HG02678 (cell line): Measurements from ENCODE around the gene UPF3A.
A peak's percentile ranks its signal among the peaks of the same experiment; 100 is the strongest.
"Not testable (repeated sequence)": the region's sequence is repeated elsewhere in the genome, so short reads cannot be mapped to it uniquely, and the experiment has no call there.

Experiments
- ATAC-seq: cut with Tn5 transposase; IDR thresholded peaks from one replicate; pipeline ENCODE4 v1.9.1; 2021; ENCODE audit warnings: mild to moderate bottlenecking, moderate library complexity; ENCODE audit not compliant: unreplicated experiment

UPF3A gene

GRCh38 chr13:114263578-114263977 lies 17.8 kb upstream of the UPF3A start:
- ATAC-seq, result peak; percentile 62

- ATAC-seq, result not testable (repeated sequence)
Observed at GRCh38 chr13:114264313-114264712, 17.1 kb upstream of the UPF3A start.

GRCh38 chr13:114264886-114265611 lies 16.4 kb upstream of the UPF3A start:
- ATAC-seq, result no peak

GRCh38 chr13:114266241-114266640 lies 15.2 kb upstream of the UPF3A start:
- ATAC-seq, result no peak

- ATAC-seq, result no peak
Observed at GRCh38 chr13:114268344-114269280, 12.8 kb upstream of the UPF3A start.

GRCh38 chr13:114269281-114269770 lies 12.1 kb upstream of the UPF3A start:
- no peak for ATAC-seq

- no peak for ATAC-seq
Observed at GRCh38 chr13:114272977-114273376, 8.4 kb upstream of the UPF3A start.

- ATAC-seq, result no peak
Observed at GRCh38 chr13:114275304-114275703, 6.1 kb upstream of the UPF3A start.

GRCh38 chr13:114279146-114279545 lies 2.3 kb upstream of the UPF3A start:
- ATAC-seq, result no peak

- ATAC-seq, result no peak
Observed at GRCh38 chr13:114279758-114280355, 1.5 kb upstream of the UPF3A start.

- peak; percentile 50 for ATAC-seq
Observed at GRCh38 chr13:114282041-114282670, 755 bp downstream of the UPF3A start.

GRCh38 chr13:114283576-114283975 lies 2.2 kb downstream of the UPF3A start:
- ATAC-seq, result no peak

GRCh38 chr13:114284680-114285079 lies 3.3 kb downstream of the UPF3A start:
- no peak for ATAC-seq

- no peak for ATAC-seq
Observed at GRCh38 chr13:114285166-114285808, 3.9 kb downstream of the UPF3A start.

GRCh38 chr13:114286808-114287207 lies 5.4 kb downstream of the UPF3A start:
- ATAC-seq, result no peak

GRCh38 chr13:114288157-114288591 lies 6.8 kb downstream of the UPF3A start:
- no peak for ATAC-seq

GRCh38 chr13:114296448-114296847 lies 15.0 kb downstream of the UPF3A start:
- ATAC-seq, result no peak

GRCh38 chr13:114296902-114297301 lies 15.5 kb downstream of the UPF3A start:
- no peak for ATAC-seq

- ATAC-seq, result no peak
Observed at GRCh38 chr13:114298866-114299265, 17.5 kb downstream of the UPF3A start.

- ATAC-seq, result no peak
Observed at GRCh38 chr13:114299604-114300305, 18.4 kb downstream of the UPF3A start.
